HG03342 (cell line): ENCODE measurements around the gene LEMD2.

Source experiments
- ATAC-seq: cut with Tn5 transposase; IDR thresholded peaks from one replicate; pipeline ENCODE4 v1.9.1; 2021; ENCODE audit warnings: mild to moderate bottlenecking, moderate library complexity; ENCODE audit not compliant: unreplicated experiment

Gene LEMD2

DNA sequence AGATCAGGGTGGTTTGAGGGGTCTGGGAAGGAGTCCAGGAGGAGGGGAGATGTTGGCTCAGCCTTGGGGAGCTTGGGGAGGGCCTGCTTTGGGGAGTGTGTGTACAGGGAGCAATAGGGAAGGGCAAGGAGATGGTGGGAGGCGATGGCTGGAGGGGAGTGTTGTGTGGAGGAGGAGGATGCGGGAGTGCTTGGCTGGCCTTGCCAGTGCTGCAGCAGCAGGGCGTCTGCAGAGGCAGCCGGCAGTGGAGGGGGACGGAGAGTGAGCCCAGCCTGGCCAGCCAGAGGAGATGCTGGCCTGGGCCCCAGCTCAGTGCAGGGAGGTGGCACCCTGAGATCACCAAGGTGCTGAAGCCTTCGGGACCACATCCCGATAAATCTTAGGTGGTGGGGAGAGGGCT lies 46.1 kb downstream of the LEMD2 start:
- no peak for ATAC-seq

GRCh38 chr6:33742092-33742491 lies 46.8 kb downstream of the LEMD2 start:
- ATAC-seq: no peak

GRCh38 chr6:33740794-33741193 lies 48.1 kb downstream of the LEMD2 start:
- ATAC-seq: no peak

DNA sequence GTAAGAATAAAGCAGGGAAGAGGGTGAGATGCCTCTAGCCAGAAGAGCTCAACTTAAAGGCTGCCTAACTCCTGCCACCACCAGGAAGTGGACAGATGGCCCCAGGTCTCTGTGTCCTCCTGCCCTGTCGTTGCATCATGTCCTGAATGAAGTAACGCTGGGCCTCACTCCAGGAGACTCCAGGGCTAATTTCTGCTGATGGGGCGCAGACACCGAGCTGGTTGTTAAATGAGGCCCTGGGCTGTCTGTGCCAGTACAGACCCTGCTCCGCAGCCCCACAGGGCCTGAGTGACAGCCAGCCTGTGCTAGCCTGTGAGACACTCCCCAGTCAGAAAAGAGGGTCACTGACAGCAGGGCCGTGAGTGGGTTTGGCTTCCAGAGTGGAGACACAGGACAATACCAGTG lies 48.7 kb downstream of the LEMD2 start:
- no peak for ATAC-seq

GRCh38 chr6:33739571-33739970 lies 49.4 kb downstream of the LEMD2 start:
- no peak for ATAC-seq

DNA sequence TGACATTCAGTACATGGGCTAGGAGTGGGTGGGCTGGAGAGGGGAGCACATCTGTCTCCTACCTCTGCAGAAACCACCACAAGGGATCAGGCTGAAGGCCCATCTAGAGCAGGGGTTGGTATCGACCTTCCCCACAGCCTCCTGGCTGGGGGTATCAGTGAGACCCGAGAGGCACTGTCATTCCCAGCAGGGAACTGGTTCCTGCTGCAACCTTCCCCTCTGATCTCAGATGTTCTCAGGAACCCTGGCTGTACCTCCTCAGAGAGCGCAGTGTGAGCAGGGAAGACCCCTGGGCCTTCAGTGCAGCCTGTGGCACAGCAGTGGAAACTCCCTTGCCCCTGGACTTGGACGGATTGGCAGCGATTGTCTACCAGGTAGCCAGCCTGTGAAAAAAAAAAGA lies 50.1 kb downstream of the LEMD2 start:
- no peak for ATAC-seq

GRCh38 chr6:33738153-33738552 lies 50.8 kb downstream of the LEMD2 start:
- no peak for ATAC-seq

DNA sequence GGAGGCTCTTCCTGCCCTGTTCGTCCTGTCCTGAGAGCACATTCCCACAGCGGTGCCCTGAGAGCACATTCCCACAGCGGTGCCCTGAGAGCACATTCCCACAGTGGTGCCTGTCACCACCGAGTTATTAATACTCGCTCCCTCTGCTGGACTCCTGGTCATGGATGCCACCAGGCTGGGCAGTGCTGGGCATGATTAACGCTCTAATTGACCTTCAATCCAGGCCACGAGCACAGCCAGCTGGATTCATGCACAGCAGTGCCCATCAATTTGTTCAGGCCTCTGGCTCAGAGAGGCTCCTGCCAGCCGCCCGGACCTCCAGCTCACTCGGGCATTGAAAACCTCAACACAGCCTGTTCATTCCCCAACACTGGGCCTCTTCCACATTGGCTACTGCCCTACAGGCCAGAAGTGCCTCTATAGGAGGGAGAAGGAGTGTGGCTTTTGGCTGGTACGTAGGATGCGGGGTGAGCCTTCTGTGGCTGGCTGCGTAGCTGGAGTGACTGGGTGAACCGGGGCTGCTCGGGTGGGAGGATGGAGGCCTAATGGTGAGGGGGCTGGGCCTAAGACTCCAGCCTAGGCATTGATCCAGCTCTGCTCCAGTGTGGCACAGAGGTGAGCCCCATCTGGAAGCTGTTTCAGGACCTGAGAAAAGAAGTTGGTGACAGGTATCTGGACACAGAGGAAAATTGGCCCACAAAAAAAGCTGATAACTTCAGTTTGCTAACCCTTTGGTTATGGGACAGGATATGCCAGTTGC lies 51.5 kb downstream of the LEMD2 start:
- ATAC-seq: no peak

DNA sequence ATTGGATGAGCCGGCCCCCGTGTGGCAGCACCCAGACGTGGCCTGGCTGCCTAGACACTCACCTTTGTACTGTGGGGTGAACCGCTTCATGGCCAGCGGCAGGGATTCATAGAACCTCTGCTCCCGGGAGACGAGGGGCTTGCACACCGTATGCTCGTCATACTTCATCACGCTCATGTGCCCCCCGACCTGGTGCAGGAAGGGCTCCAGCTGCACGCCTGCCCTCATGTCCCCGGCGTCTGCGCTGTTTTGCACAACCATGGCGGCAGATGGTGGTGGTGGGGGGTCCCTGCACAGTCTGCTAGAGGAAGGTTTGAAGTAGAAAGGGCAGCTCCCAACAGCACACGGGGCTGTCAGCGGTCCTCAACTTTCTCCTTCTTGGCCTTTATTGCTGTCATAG lies 53.7 kb downstream of the LEMD2 start:
- ATAC-seq: no peak

- ATAC-seq: no peak
These were observed 55.3 kb downstream of the LEMD2 start for GRCh38 chr6:33733709-33734007.

DNA sequence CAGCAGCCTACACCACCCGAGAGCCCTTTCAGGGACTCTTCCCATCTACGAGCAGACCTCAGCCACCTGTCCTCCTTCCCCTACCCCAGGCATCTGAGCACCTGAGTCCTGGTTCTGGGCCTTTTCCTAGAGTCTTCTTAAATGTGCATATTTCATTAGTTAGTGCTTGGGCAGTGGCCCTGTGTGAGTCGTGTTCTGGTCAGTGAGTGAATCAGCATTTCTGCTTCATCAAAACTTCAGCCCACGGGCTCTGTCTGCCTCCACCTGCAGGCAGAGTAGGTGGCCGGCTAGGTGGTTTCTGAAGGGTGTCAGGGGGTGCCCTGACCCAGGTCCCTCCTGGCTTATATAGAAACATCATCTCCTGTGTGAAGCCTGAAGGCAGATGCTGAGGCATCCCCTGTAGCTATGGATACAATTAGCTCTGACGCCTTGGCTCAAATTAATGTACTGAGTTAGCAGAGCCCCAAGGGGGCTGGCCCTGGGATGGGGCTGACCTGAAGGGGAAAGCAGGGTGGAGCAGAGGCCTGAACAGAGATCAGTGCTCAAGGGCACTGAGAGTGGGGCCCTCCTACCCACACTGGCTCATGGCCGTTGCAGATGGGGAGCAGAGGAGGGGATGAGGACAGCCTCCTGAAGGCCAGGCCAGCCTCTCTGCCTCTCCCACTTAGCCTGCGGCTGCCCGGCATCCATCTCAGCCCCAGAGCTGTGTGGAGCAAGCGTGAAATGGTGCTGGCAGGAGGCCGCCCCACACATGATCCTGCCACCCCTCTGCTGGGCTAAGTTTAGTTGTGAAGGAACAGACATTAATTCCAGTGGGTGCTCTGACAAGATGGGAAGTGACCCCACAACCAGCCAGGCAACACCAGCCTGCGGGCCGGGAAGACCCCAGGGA lies 55.9 kb downstream of the LEMD2 start:
- ATAC-seq: no peak

DNA sequence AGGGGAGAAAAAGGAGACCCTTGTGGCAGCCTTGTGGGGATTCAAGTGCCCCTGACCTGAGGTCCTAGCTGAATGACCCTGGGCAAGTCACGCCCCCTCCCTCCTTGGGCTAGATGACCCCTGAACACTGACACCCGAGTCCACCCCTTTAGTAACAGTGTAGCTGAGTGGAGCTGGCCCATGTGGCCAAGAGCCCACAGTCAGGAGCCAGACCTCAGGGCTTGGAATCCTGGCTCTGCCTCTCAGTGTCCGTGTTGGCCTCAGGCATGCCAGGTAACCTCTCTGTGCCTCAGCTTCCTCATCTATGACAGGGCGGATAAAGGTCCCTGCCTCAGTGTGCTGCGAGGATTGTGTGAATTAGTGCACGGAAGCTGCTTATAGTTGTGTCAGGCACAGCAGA lies 56.5 kb downstream of the LEMD2 start:
- no peak for ATAC-seq

DNA sequence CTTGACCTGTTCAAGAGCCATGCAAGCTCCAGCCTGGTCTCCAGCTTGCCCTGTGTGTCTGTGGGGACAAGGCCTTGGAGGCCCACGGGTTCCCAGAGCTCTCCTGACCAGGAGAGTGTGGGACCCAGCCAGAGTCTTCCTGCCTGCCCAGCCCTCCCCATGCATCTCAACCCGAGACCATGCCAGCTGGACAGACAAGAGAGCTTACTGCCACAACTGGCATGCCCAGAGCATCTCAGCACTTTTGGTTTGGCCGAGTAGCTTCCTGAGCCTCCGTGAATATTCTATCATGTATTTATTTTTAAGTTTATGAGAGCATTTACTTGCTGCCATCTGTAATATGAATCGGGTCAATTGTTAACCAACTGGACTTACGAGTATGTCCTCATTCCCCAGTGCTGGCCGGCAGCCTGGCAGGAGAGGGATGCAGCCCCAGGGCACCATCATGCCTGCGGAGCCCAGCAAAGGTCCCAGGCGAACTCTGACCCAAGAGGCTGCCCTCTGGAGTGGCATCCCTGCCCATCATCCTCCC lies 57.1 kb downstream of the LEMD2 start:
- ATAC-seq: no peak

GRCh38 chr6:33731035-33731434 lies 57.9 kb downstream of the LEMD2 start:
- no peak for ATAC-seq

DNA sequence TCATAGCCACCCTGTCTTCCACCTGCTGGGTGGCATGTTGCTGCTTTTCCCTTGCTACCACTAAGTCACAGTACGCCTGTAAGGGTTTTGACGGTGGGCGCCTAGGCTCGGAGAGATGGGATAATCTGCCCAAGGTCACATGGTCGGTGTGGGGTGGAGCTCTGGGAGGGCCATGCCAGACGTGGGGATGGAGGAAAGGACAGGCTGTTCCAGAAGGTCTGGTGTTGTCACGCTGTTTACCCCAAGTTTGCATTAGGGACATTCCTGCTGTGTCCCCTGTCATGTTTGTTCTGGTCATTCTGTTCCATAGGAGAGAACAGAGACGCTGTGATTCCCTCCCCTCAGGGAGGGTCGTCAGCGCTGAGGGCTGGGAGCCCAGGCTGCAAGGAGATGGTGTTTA lies 58.3 kb downstream of the LEMD2 start:
- no peak for ATAC-seq

DNA sequence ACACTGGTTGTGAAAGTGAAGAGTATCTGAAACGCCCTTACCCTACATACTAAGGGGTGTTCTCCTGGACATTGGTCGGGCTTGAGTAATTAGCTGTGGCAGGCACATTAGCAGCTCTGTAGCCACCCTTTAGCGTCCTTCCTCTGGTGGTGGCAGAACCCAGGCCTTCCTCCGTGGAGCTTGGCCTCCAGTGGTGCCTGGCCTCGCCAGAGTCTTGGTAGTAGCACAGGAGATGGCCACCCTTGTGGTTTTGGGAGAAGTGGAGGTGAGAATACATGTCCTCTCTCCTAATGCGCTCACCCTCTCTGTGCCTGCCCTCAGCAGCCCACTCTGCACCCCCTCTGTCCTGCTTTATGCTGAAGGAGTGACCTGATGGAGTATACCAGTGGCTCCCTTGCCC lies 59.9 kb downstream of the LEMD2 start:
- ATAC-seq: no peak

DNA sequence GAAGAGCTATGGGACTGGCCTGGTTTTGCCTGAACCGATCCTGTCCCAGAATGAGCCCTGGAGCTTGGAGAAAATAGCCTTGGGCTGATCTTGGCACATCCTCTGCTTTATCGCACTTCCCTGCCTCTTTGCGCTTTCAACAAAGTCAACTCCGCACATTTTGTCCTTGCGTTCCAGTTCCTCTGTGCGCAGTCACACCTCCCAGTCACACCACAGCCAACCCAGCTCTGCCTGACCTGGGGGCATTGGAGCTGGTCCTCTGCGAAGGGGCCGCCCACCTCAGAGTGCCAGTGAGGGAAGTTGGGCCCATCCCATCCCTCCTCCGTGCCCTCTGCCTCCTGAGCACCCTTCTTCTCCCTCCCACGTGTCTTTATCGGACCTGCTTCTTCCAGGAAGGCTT lies 60.5 kb downstream of the LEMD2 start:
- no peak for ATAC-seq

DNA sequence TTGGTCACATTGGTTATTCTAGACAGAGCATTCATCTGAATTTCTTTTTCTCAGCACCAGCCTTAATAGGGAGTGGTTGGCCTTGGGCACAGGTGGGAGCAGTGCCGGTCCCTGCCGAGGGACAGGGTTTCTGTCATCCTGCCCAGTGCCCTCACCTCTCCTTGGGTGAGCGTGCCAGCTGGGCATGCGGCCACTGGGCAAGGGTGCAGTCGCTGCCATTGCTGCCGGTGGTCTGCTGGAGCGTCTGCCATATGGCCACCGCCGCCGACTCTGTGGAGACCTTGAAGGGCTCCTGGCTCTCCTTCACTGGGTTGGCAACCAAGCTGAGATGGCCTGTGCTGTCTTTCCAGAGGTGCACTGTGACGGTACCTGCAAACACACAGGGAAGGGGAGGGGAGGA lies 61.0 kb downstream of the LEMD2 start:
- ATAC-seq: no peak

DNA sequence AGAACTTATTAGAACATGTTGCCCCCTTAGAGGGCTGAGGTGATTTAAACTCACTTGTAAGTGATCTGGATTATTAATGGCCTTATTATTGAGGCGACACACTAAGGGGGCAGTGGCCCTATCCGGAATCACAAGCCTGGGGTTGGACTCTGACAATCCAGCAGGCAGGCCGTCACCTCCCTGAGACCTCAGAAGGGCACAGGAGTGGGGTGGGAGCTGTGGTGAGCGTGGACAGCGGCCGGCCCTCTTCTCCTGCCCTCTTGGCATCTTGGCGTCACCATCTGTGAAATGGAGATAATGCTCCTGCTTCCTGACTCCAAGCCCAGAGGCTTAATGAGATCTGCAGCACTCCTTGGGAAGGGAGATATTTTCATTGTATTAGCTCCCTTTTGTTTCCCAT lies 61.8 kb downstream of the LEMD2 start:
- no peak for ATAC-seq

GRCh38 chr6:33726696-33727095 lies 62.2 kb downstream of the LEMD2 start:
- ATAC-seq: no peak

DNA sequence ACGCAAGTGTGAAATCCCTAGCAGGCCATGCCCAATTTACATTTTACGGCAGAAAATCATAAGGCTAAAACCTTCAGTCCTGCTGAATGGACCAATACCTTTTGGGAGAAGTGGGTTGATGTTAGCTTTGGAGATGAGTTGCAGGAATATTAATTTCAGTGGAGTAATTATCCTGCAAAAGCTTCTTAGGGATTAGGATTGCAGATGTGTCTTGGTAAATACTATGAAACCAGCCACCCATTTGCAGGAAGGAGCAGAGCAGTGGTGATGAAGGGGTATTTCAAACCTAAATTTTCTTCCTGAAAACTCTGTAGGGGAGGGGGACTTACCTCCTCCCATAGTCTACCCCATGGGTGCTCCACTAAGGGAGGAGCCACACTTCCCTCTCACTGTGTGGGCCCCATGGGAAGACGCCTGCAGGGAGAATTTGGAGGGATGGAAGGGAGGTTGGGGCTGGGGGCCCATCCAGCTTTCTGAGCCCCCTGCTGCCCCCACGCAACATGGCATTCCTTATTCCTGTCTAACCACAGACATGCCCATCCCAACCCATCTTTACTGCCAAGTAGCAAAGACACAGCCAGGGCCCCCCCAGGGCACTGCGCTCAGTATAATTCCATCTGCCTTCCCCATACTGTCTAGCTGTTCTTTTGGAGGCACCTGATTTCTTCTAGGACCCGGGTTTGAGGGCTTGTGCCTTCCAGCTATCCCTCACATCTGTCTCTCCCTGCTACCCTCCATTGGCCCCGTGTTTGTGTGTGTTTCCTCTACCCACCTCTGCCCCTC lies 62.8 kb downstream of the LEMD2 start:
- ATAC-seq: no peak
